Right ventricle myocardium superior (tissue), 1 donor: ENCODE measurements around the gene ZDBF2. TPM values are rescaled to one million over a fixed set of nuclear protein-coding genes. Genes with fewer than 3 reads are reported as not detected.
"Not testable (repeated sequence)": the region's sequence is repeated elsewhere in the genome, so short reads cannot be mapped to it uniquely, and the experiment has no call there.

Experiments
- ATAC-seq: fragments of 200-7000 bp; cut with Tn5 transposase; one replicate; pipeline ENCODE4 v1.9.1; 2020; ENCODE audit warnings: mild to moderate bottlenecking; ENCODE audit not compliant: poor library complexity
- DNase-seq: peaks from one replicate; pipeline ENCODE4 v3.0.0-alpha.2; 2020
- intact Hi-C: fragments of 100-400 bp; cut with DNase I; formaldehyde crosslinking; loops from one replicate; pipeline ENCODE4 v1.11.2; 2022
- long read RNA-seq: library from polyadenylated mRNA; unstranded; transcript quantifications from one replicate; pipeline ENCODE4 v2.0.0, GENCODE V29; 2021
- total RNA-seq: library from RNA; stranded (reverse); fragmentation: NEBNext Ultra II Directional; extraction: Animal tissue kit (Norgen Biotek cat#: 25700); gene quantifications from one replicate; pipeline ENCODE4 v1.2.1, GENCODE V29; 2021
- donor health status: DM: no; HTN: yes; CAD: no; lungs with severe emphysema.

ZDBF2 gene
- total RNA-seq, result 6.7 TPM
- long read RNA-seq, partial matches to known transcripts, result 1 of 3 reads
- long read RNA-seq, other reads (novel, unspliced or antisense), result 2 of 3 reads

GRCh38 chr2:206274434-206275311, at the start of gene ZDBF2:
Gene ZDBF2, plus strand, starts transcription at chr2:206274663. Its CDS starts 7,187 bp downstream, at chr2:206281850.
- DNase-seq, result peak; percentile 59
- intact Hi-C loops, result no loop called here
- peak; percentile 96 for ATAC-seq

- ATAC-seq (no peak), DNase-seq (no peak)
- intact Hi-C loops, result no loop called here
Observed at GRCh38 chr2:206225435-206226232, 48.8 kb upstream of the ZDBF2 start.

- intact Hi-C loops, ATAC-seq, DNase-seq: not testable (repeated sequence)
Observed at GRCh38 chr2:206228636-206229035, 45.8 kb upstream of the ZDBF2 start.

GRCh38 chr2:206229642-206230041, 44.8 kb upstream of the ZDBF2 start:
- intact Hi-C loops, result no loop called here
- DNase-seq (no peak), ATAC-seq (no peak)

- ATAC-seq (no peak), DNase-seq (no peak)
- intact Hi-C loops, result no loop called here
Observed at GRCh38 chr2:206230060-206230762, 44.3 kb upstream of the ZDBF2 start.

- intact Hi-C loops, result no loop called here
- DNase-seq, result no peak
- no peak for ATAC-seq
Observed at GRCh38 chr2:206231669-206232286, 42.7 kb upstream of the ZDBF2 start.

- DNase-seq, result no peak
- no peak for ATAC-seq
- intact Hi-C loops, result no loop called here
Observed at GRCh38 chr2:206232287-206233035, 42.0 kb upstream of the ZDBF2 start.

GRCh38 chr2:206239157-206239556, 35.3 kb upstream of the ZDBF2 start:
- intact Hi-C loops, result no loop called here
- DNase-seq (no peak), ATAC-seq (no peak)

GRCh38 chr2:206240327-206240726, 34.1 kb upstream of the ZDBF2 start:
- ATAC-seq (no peak), DNase-seq (no peak)
- intact Hi-C loops, result no loop called here

GRCh38 chr2:206241736-206242135, 32.7 kb upstream of the ZDBF2 start:
- intact Hi-C loops, result no loop called here
- ATAC-seq, result no peak

GRCh38 chr2:206245265-206245672, 29.2 kb upstream of the ZDBF2 start:
- no peak for ATAC-seq
- intact Hi-C loops, result no loop called here
- DNase-seq, result no peak

More at GRCh38 chr2:206241736-206242135, 32.7 kb upstream of the ZDBF2 start:
- no peak for DNase-seq

GRCh38 chr2:206250041-206250897, 24.2 kb upstream of the ZDBF2 start:
- ATAC-seq (no peak), DNase-seq (no peak)
- intact Hi-C loops, result no loop called here

GRCh38 chr2:206253125-206253776, 21.2 kb upstream of the ZDBF2 start:
- no peak for ATAC-seq
- no peak for DNase-seq
- intact Hi-C loops, result no loop called here

- intact Hi-C loops, result no loop called here
- DNase-seq, result no peak
- ATAC-seq, result no peak
Observed at GRCh38 chr2:206253777-206254166, 20.7 kb upstream of the ZDBF2 start.

- DNase-seq, result no peak
- intact Hi-C loops, result no loop called here
- no peak for ATAC-seq
Observed at GRCh38 chr2:206255003-206255402, 19.5 kb upstream of the ZDBF2 start.

GRCh38 chr2:206256706-206257205, 17.7 kb upstream of the ZDBF2 start:
- ATAC-seq, result no peak
- intact Hi-C loops, result no loop called here

More at GRCh38 chr2:206256706-206257205, 17.7 kb upstream of the ZDBF2 start:
- DNase-seq, result no peak
